Sigmoid colon (tissue), 7 donors: ENCODE measurements around the gene CSNK1A1L. TPM values are rescaled to one million over a fixed set of nuclear protein-coding genes. Genes with fewer than 3 reads are reported as not detected.
A peak's percentile ranks its signal among the peaks of the same experiment; 100 is the strongest.

Experiments
- DNase-seq: peaks from one replicate; pipeline ENCODE4 v3.0.0-alpha.2; 2019
- H3K27ac ChIP-seq, 4 donors: fragments of 200-600 bp; sonication (generic); one replicate each; pipeline ENCODE4 v1.5.1; 2016 to 2019; ENCODE audit warnings: mild to moderate bottlenecking in 1 of 4
- H3K27me3 ChIP-seq, 3 donors: fragments of 200-600 bp; sonication (generic); one replicate each; pipeline ENCODE4 v1.5.1; 2019; ENCODE audit warnings: mild to moderate bottlenecking in 1 of 3
- H3K36me3 ChIP-seq, 4 donors: fragments of 200-600 bp; sonication (generic); one replicate each; pipeline ENCODE4 v1.5.1; 2016 to 2019
- H3K4me1 ChIP-seq, 4 donors: fragments of 200-600 bp; sonication (generic); one replicate each; pipeline ENCODE4 v1.5.1; 2017 to 2019
- H3K4me3 ChIP-seq, 4 donors: fragments of 200-600 bp; sonication (generic); one replicate each; pipeline ENCODE4 v1.5.1; 2017 to 2019; ENCODE audit warnings: mild to moderate bottlenecking in 2 of 4, moderate library complexity in 1 of 4
- H3K9me3 ChIP-seq, 4 donors: fragments of 200-600 bp in 3 of 4; sonication (generic) in 3 of 4; one replicate each; pipeline versions ENCODE4 v1.5.1 to v1.6.1; 2013 to 2019
- EP300 ChIP-seq, 4 donors: sonication (generic); formaldehyde crosslinking; IDR thresholded peaks; one replicate each; pipeline ENCODE4 v1.6.1; 2017; ENCODE audit warnings: antibody characterized with exemption in 4 of 4
- POLR2A ChIP-seq, 2 donors: fragments of 450-650 bp; IDR thresholded peaks; one replicate each; pipeline ENCODE4 v1.6.1; 2016; ENCODE audit warnings: antibody characterized with exemption in 2 of 2, mild to moderate bottlenecking in 2 of 2, moderate library complexity in 2 of 2
- POLR2AphosphoS5 ChIP-seq, 4 donors: sonication (generic); formaldehyde crosslinking; IDR thresholded peaks; one replicate each; pipeline ENCODE4 v1.6.1; 2017; ENCODE audit warnings: antibody characterized with exemption in 4 of 4
- WGBS, 2 donors: extraction: QIAGEN DNeasy Blood & Tissue Kit; methylation state at CpG; one replicate each; pipeline ENCODE4 v1.1.7; 2013; 5-methylcytosine and 5-hydroxymethylcytosine counted together
- intact Hi-C: fragments of 100-400 bp; cut with DNase I; formaldehyde crosslinking; loops from one replicate; pipeline ENCODE4 v1.15.1; 2023
- polyA plus RNA-seq, 3 donors: library from polyadenylated mRNA; stranded (reverse); fragments of 200-250 nt; gene quantifications; one replicate each; pipeline ENCODE4 v1.2.3, GENCODE V29; 2013
- total RNA-seq, 4 donors: library from RNA; depleted of rRNA; stranded (reverse); fragments of >200 nt; gene quantifications; one replicate each; pipeline ENCODE4 v1.1.0, GENCODE V29; 2016
- TF ChIP-seq, protein P1 (sequence below), 4 experiments: fragments of 450-650 bp in 3 of 4; fragments of 200-600 bp in 1 of 4; IDR thresholded peaks; one replicate each; pipeline ENCODE4 v1.5.1; 2016 to 2019; ENCODE audit warnings: antibody characterized with exemption in 4 of 4, mild to moderate bottlenecking in 3 of 4, moderate library complexity in 2 of 4
- donor health status: healthy with polysubstance abuse.
- donor health status: Bipolar disorder and iron deficiency.
- donor health status: healthy.

CSNK1A1L gene
- total and polyA plus RNA-seq, 7 donors, result not detected

DNA sequence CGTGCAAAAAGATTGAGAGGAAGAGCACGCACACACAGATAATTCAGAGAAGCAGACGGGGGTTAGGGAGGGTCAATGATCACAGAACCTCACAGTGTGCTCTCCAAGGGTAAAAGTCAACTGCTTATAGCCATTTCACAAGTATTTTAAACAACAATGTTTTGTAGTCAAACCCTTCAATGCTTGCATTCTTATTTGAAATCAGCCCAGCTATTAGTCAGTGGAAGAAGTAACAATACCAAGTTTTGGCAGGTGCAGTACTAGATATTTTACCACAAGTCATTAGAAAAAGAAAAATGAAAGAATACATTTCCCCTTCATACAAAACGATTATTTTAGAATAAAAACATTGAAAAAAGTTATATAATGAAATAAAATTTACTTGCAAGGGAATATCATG, 2.6 kb downstream of the CSNK1A1L start:
- intact Hi-C loops, result no loop called here
- 47 to 72% methylated on average over 4 of the region's 4 CpGs for WGBS, 2 donors

DNA sequence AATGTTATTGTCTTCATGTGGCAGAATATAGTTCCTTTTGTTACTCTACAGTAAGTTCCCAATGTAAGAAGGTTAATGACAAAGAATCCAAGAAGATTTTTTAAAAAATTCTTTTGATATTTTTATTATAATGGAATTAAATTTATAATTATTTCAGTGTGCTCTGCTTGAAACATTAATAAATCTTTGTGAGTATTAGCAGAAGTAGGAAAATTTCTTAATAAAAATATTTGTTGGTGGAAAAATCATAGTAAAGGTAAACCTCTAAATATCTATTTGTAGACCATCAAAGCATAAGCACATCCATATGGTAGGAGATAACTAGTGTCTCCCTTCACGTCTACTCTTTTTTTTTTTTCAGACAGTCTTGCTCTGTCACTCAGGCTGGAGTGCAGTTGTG, 4.3 kb downstream of the CSNK1A1L start:
- intact Hi-C loops, result no loop called here
- Histone ChIP-seq H3K27me3 (no peaks in the 10 kb centered on the region), H3K36me3 (no peaks in the 10 kb centered on the region), H3K9me3 (no peaks in the 10 kb centered on the region), H3K4me1 (peaks cover 0 to 22% (median 4%) of the 10 kb centered on the region in 4 donors), H3K4me3 (no peak overlapping the region), H3K27ac (no peak overlapping the region)
- WGBS, 2 donors, result 30 to 48% methylated on average over 1 of the region's 1 CpG
- TF ChIP-seq POLR2AphosphoS5 (IDR thresholded peaks at IDR 0.05) (no peak), POLR2A (IDR thresholded peaks at IDR 0.05) (no peak), EP300 (IDR thresholded peaks at IDR 0.05) (no peak)
- TF ChIP-seq, protein P1, sequence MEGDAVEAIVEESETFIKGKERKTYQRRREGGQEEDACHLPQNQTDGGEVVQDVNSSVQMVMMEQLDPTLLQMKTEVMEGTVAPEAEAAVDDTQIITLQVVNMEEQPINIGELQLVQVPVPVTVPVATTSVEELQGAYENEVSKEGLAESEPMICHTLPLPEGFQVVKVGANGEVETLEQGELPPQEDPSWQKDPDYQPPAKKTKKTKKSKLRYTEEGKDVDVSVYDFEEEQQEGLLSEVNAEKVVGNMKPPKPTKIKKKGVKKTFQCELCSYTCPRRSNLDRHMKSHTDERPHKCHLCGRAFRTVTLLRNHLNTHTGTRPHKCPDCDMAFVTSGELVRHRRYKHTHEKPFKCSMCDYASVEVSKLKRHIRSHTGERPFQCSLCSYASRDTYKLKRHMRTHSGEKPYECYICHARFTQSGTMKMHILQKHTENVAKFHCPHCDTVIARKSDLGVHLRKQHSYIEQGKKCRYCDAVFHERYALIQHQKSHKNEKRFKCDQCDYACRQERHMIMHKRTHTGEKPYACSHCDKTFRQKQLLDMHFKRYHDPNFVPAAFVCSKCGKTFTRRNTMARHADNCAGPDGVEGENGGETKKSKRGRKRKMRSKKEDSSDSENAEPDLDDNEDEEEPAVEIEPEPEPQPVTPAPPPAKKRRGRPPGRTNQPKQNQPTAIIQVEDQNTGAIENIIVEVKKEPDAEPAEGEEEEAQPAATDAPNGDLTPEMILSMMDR (IDR thresholded peaks at IDR 0.05), result no peak
- no peak for DNase-seq

More for the DNA sequence above, 2.6 kb downstream of the CSNK1A1L start:
- H3K36me3 ChIP-seq, result no peaks in the 10 kb centered on the region
- TF ChIP-seq, protein P1 (IDR thresholded peaks at IDR 0.05), result no peak
- TF ChIP-seq POLR2AphosphoS5 (IDR thresholded peaks at IDR 0.05) (no peak), POLR2A (IDR thresholded peaks at IDR 0.05) (no peak), EP300 (IDR thresholded peaks at IDR 0.05) (no peak)
- no peak overlapping the region for H3K4me3 ChIP-seq
- H3K9me3 ChIP-seq, result no peaks in the 10 kb centered on the region
- H3K4me1 ChIP-seq, result peaks cover 0 to 32% (median 7%) of the 10 kb centered on the region in 4 donors
- no peaks in the 10 kb centered on the region for H3K27me3 ChIP-seq
- H3K27ac ChIP-seq, result no peak overlapping the region
- no peak for DNase-seq

DNA sequence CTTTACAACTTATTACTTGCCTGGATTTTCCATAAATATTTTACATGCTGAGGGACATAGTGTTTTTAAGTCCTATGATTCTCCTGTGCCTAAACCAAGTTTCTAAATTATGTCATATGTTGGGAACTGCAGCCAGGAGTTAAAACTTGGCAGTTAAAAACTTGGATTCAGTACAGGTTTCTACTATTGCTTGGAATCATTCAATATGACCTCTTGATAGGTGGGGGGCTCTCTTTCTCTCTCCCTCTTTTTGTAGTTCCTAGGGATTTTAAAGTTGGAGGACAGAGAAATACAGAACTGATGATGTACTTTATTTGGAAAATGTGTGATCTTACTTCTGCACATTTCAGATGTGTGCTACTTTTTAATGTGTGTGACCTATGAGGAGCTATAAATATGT, 4.7 kb downstream of the CSNK1A1L start:
- peaks cover 0 to 22% (median 4%) of the 10 kb centered on the region in 4 donors for H3K4me1 ChIP-seq
- no peak overlapping the region for H3K27ac ChIP-seq
- H3K27me3 ChIP-seq, result no peaks in the 10 kb centered on the region
- H3K36me3 ChIP-seq, result no peaks in the 10 kb centered on the region
- no peaks in the 10 kb centered on the region for H3K9me3 ChIP-seq
- intact Hi-C loops, result no loop called here
- peak in 1 of 4 donors; percentile 9 for TF ChIP-seq POLR2AphosphoS5 (IDR thresholded peaks at IDR 0.05)
- no peak for TF ChIP-seq POLR2A (IDR thresholded peaks at IDR 0.05)
- no peak for DNase-seq
- no peak overlapping the region for H3K4me3 ChIP-seq

DNA sequence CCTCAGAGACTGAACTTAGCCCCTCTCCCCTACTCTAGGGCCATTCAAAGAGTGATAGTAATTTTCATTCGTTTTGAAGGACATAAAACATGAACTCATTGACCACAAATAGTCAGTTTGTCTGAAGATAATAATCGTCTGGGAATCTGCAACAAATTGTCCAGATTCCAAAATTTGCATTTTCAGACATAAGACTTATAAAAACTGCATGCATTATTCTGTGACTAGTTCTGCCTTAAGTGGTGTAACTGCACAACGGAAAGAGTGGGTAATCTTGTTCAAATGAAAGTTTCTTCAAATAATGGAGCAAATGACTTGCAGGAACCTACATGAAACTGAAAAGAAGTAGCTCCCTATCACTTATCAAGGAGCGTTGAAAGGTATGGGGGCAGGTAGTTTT, 8.4 kb downstream of the CSNK1A1L start:
- H3K4me3 ChIP-seq, result no peak overlapping the region
- H3K9me3 ChIP-seq, result no peaks in the 10 kb centered on the region
- no peak for TF ChIP-seq EP300 (IDR thresholded peaks at IDR 0.05)
- H3K4me1 ChIP-seq, result peaks cover 0 to 17% (median 6%) of the 10 kb centered on the region in 4 donors
- intact Hi-C loops, result no loop called here
- WGBS, 2 donors, result 57 to 76% methylated on average over 4 of the region's 4 CpGs
- H3K27ac ChIP-seq, result no peak overlapping the region
- no peaks in the 10 kb centered on the region for H3K36me3 ChIP-seq
- no peaks in the 10 kb centered on the region for H3K27me3 ChIP-seq
- DNase-seq, result no peak

DNA sequence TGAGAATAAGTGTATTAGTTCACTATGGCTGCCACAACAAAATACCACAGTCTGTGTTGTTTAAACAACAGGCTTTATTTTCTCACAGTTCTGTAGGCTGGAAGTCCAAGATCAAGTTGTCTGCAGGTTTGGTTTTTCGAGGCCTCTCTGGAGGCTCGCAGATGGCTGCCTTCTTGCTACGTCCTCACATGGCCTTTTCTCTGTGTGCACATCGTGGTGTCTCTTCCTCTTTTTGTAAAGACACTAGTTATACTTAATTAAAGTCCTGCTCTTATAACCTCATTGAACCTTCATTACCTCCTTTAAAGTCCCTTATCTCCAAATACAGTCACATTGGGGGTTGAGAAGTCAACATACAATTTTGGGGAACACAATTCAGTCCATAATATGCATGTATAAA, 10.6 kb downstream of the CSNK1A1L start:
- no peak for DNase-seq
- no peaks in the 10 kb centered on the region for H3K9me3 ChIP-seq
- intact Hi-C loops, result no loop called here
- TF ChIP-seq POLR2AphosphoS5 (IDR thresholded peaks at IDR 0.05), result no peak
- no peak for TF ChIP-seq POLR2A (IDR thresholded peaks at IDR 0.05)
- TF ChIP-seq, protein P1 (IDR thresholded peaks at IDR 0.05), result no peak
- WGBS, 2 donors, result 88 to 90% methylated on average over 4 of the region's 4 CpGs
- no peaks in the 10 kb centered on the region for H3K27me3 ChIP-seq
- H3K4me1 ChIP-seq, result peaks cover 0 to 4% (median 0%) of the 10 kb centered on the region in 4 donors
- H3K4me3 ChIP-seq, result no peak overlapping the region
- H3K27ac ChIP-seq, result no peak overlapping the region
- H3K36me3 ChIP-seq, result no peaks in the 10 kb centered on the region

DNA sequence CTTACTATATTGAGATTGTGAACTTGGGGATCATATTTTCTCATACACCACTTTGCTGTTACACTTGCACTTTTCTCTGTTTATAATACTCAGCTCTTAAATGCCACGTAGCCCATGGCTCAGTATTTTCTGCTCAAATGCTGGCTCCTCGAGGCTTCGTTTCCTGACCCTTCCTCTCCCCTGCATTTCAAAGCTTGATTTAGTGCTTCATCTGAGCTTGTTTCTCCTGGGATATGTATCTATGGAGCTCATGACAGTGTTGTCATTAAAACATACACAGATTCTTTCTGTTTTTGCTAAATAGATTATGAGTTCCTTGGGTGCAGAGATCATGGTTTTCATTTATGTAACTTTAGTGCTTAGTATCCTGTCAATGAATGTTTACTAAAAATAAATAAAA, 11.4 kb downstream of the CSNK1A1L start:
- no peaks in the 10 kb centered on the region for H3K27me3 ChIP-seq
- intact Hi-C loops, result no loop called here
- H3K27ac ChIP-seq, result no peak overlapping the region
- TF ChIP-seq EP300 (IDR thresholded peaks at IDR 0.05), result no peak
- no peak for TF ChIP-seq POLR2A (IDR thresholded peaks at IDR 0.05)
- TF ChIP-seq POLR2AphosphoS5 (IDR thresholded peaks at IDR 0.05), result no peak
- TF ChIP-seq, protein P1 (IDR thresholded peaks at IDR 0.05), result no peak
- H3K9me3 ChIP-seq, result no peaks in the 10 kb centered on the region
- no peaks in the 10 kb centered on the region for H3K36me3 ChIP-seq
- 56 to 66% methylated on average over 3 of the region's 3 CpGs for WGBS, 2 donors
- peaks cover 0 to 4% (median 0%) of the 10 kb centered on the region in 4 donors for H3K4me1 ChIP-seq
- no peak for DNase-seq
- H3K4me3 ChIP-seq, result no peak overlapping the region
